Fibroblast of skin of left quadriceps (primary cell): Measurements from ENCODE around the gene PARP15.
"Not testable (repeated sequence)": the region's sequence is repeated elsewhere in the genome, so short reads cannot be mapped to it uniquely, and the experiment has no call there.

Experiments
- DNase-seq, 2 experiments: peaks; one replicate each; pipeline ENCODE4 v3.0.0-alpha.2; 2013; ENCODE audit warnings: low read depth in 2 of 2

PARP15 gene

GRCh38 chr3:122618614-122619013, 41.2 kb downstream of the PARP15 start:
- no peak for DNase-seq

- DNase-seq: no peak
These were observed 41.6 kb downstream of the PARP15 start for GRCh38 chr3:122619040-122619439.

- DNase-seq: no peak
These were observed 42.9 kb downstream of the PARP15 start for GRCh38 chr3:122620399-122620798.

- DNase-seq: no peak
These were observed 43.7 kb downstream of the PARP15 start for GRCh38 chr3:122621112-122621511.

DNA sequence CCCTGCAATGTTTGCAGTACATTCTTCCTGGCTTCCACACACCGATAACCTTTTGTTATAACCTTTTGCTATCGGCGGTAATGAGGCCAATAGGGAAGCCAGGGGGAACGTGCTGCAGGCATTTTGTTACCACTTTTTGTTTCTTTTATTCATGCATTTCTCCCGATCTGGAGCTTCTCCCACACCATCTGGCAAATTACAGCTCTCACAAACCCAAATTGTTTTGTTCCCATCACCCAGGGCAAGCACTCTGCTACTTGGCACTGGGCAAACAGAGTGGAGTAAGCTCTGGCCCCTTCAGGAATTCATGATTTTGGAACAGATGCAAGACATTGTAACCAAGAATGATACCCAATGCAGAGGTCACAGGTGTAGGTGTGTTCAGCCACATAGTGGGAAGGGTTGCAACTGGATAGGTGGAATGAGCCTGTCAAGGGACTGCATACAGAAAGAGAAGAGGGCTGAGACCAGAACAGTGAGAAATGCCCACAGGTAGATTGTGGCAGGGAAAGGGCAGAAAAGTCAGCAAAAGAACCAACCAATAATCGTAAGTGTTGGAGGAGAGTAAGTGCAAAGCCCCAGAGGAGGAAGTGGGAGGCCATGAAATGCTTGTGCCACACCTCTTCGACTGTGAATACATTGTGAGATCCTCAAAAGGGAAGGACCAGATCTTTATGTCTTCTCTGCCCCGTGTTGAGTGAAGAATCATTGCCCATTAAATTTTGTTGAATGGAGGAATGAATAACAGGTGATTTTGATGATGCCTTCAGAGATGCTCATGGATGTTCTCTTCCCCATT, 45.8 kb downstream of the PARP15 start:
- DNase-seq: no peak

- DNase-seq: no peak
These were observed 49.2 kb downstream of the PARP15 start for GRCh38 chr3:122626515-122627180.

DNA sequence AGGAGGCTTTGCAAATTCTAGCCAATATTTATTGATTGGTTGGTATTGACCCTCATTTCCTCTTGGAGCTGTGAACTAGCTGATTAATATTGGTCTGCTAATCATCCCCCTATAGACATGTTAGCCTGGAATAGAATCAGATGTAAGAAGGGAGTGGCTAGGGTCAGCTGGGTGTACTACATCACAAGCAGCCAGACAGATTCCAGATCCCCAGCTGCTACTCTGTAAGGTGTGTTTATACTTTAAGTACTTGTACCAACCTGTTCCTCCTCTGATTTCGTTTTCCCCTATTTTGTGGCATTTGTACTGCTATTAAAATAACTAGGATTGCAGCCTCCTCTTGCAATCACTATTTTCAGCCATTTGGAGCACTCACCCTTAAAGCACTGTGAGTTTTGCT, 49.9 kb downstream of the PARP15 start:
- DNase-seq: no peak

GRCh38 chr3:122628567-122628966, 51.1 kb downstream of the PARP15 start:
- DNase-seq: no peak

DNA sequence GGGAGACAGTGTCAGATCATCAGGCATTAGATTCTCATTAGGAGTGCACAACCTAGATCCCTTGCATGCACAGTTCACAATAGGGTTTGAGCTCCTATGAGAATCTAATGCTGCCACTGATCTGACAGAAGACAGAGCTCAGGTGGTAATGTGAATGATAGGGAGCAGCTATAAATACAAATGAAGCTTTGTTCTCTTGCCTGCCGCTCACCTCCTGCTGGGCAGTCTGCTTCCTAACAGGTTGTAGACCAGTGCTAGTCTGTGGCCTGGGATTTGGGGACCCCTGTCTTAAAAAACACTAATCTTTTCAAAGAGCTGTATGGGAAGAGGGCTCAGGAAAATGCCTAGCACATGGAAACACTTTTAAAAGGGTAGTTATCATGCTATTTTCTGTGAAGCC, 52.3 kb downstream of the PARP15 start:
- DNase-seq: no peak

DNA sequence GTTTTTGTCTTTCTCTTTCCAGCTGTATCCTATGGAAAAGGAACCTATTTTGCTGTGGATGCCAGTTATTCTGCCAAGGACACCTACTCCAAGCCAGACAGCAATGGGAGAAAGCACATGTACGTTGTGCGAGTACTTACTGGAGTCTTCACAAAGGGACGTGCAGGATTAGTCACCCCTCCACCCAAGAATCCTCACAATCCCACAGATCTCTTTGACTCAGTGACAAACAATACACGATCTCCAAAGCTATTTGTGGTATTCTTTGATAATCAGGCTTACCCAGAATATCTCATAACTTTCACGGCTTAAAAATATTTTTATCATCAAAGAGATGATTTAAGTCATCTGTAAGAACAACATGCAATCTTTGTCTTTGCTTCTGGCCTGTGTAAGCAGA, 58.3 kb downstream of the PARP15 start:
- peak; percentile 5 to 8 for DNase-seq

DNA sequence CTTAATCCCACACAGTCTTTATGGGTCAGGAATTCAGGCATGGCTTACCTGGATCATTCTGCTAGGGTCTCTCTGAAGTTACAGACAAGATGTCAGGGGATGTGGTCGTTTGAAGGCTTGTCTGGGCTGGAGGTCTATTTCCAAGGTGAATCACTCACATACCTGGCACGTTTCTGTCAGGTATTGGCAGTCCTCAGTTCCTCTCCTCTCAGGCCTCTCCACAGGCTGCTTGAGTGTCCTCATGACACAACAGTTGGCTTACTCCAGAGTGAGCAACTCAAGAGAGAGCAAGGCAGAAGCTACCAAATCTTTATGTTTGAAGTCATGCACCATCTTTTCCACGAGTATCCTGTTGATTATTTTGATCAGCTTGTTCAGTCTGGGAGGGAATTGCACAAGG, 59.2 kb downstream of the PARP15 start:
- no peak for DNase-seq

DNA sequence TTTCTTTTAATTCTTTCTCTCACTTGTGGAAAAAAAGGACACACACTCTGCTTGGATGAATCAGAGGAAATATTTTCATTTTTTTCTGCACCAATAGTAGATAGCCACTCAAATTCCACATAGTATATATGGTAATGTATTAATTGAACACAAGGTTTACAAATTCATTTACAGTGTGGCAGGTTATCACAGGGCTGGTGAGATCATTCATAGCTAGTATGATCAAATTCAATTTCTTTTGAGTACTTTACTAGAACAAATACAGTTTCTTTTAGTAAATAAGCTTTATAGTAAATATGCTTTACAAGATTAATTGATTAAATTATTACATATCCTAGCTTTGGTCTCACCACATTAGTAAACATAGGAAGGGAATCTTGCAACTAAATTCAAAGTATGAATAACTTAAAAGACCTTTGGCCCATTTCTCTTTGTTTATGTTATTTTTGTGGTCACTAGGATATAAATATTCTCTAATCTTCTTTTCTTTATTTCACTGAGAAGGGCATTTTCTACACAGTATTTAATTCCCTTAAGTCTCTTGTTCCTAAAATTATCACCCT, 63.1 kb downstream of the PARP15 start:
- no peak for DNase-seq

- no peak for DNase-seq
These were observed 65.5 kb downstream of the PARP15 start for GRCh38 chr3:122642935-122643334.

DNA sequence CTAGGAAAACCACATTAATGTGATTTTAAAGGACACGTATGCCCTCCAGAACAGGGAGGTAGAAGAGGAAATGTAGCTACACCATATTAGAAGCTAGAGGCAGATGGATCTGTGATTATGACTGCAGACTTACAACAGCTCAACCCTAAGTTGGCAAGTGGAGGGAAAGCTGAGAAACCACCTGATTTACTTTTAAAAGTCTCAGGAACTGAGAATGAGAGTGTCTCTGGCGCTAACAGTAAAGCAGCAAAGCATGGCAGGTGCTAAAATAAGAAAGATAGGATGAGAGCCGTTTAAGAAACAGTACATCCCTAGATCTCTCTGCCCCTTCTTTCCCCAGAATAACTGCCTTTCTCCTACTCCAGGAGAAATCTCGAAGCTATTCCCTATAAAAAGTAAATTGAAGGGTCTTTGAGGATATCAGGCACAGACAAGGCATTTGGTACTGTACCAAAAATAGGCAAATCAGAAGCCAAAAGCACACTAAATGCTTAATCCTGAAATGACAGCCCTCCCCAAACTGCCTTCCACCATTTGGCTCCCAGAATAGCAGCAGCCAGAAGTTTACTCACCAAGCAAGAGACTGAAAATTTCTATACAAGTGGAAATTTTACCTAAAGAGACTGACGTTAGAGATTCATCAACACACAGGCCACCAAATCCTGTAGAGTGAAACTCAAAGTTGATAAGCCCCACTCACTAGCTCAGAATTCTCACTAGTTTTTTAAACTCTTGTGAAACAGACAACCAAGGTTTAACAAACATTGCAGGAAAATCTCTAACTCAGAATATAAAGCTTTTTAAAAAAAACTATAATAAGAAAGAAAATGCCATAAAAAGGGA, 68.9 kb downstream of the PARP15 start:
- DNase-seq: no peak

- DNase-seq: not testable (repeated sequence)
These were observed 73.9 kb downstream of the PARP15 start for GRCh38 chr3:122651233-122651907.

DNA sequence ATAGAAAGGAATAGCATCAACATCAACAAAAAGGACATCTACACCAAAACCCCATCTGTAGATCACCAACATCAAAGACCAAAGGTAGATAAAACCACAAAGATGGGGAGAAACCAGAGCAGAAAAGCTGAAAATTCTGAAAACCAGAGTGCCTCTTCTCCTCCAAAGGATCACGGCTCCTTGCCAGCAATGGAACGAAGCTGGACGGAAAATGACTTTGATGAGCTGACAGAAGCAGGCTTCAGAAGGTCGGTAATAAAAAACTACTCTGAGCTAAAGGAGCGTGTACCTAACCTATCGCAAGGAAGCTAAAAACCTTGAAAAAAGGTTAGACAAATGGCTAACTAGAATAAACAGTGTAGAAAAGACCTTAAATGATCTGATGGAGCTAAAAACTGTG, 74.5 kb downstream of the PARP15 start:
- DNase-seq: not testable (repeated sequence)

DNA sequence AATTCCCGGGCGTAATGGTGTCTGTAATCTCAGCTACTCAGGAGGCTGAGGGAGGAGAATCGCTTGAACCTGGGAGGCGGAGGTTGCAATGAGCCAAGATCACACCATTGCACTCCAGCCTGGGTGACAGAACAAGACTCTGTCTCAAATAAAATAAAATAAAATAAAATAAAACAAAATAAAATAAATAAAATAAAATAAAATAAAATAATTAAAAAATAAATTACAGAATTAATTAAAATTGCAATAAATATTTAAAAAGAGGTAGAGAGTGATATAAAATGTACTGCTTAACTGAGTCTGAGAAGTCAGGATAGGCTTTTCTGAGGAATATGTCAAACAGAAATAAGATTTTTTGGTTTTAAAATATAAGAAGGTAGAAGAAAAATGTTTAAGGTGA, 80.9 kb downstream of the PARP15 start:
- not testable (repeated sequence) for DNase-seq

DNA sequence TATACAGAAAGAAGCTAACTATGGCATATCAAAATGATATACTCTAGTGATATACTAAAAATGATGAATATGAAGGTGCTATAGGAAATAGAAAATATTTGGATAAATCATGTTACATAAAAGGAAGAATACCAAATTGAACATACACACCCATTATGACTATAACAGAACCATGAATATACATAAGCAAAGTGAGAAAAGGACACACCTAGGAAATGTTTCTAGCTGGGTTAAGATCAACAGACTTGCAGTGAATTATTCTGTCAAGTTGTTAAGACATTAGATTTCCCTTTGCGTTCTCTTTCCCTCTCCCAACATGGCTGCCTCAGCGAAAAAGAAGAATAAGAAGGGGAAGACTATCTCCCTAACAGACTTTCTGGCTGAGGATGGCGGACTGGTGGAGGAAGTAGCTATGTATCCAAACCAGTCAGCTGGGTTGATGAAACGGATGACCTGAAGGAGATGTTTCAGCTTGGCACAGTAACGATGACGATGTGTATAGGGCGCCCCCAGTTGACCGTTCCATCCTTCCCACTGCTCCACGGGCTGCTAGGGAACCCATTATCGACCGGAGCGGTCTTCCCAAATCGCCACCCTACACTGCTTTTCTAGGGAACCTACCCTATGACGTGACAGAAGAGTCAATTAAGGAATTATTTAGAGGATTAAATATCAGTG, 83.0 kb downstream of the PARP15 start:
- DNase-seq: no peak

DNA sequence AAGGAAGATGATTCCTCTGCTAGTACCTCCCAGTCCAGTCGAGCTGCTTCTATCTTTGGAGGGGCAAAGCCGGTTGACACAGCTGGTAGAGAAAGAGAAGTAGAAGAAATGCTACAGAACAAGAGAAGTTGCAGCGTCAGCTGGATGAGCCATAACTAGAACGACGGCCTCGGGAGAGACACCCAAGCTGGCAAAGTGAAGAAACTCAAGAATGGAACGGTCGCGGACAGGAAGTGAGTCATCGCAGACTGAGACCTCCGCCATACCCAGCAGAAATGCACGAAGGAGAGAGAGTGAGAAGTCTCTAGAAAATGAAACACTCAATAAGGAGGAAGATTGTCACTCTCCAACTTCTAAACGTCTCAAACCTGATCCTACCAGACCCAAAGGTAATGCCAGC, 84.2 kb downstream of the PARP15 start:
- no peak for DNase-seq

GRCh38 chr3:122662505-122662904, 85.1 kb downstream of the PARP15 start:
- no peak for DNase-seq

DNA sequence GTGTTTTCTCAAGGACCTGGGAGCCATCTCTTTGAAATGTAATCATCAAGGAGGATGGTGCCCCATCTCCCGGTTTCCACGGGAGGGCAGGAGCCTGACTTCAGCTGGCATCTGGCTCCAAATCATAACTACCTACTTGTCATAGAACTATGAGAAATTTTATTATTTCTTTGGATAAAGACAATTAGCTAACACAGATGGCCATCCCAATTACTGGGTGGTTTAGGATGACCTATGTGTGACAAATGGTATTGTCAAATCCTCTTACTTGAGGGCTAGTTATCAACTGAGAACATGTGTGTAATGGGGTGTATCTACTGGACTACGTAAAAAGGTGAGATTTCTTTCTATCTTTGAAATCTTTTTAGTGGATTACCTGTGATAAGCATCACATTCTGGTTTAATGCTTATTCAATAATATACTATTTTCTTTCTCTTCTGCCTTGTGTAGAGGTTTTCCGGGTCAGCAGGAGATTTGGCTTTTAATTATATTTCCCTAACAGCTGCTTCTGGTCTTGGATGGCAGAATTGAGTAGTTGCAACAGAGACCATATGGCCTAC, 87.9 kb downstream of the PARP15 start:
- DNase-seq: no peak
